ENCODE results near the gene FTO.

- TF ChIP-seq CTCF (CRISPR knock-in tag; IDR thresholded peaks at IDR 0.05) (no peak), NR2F1 (CRISPR knock-in tag; IDR thresholded peaks at IDR 0.05) (no peak), FIP1L1 (IDR thresholded peaks at IDR 0.05; ENCODE audit: borderline replicate concordance, insufficient read depth, low read depth, low read length) (no peak), DR1 (CRISPR knock-in tag; IDR thresholded peaks at IDR 0.05) (no peak), DZIP1 (CRISPR knock-in tag; IDR thresholded peaks at IDR 0.05) (no peak), SMC3 (IDR thresholded peaks at IDR 0.05; ENCODE audit: low read length) (no peak), CREB1 (IDR thresholded peaks at IDR 0.05) (no peak), CREB1 (CRISPR knock-in tag; IDR thresholded peaks at IDR 0.05) (no peak), ZNF12 (CRISPR knock-in tag; IDR thresholded peaks at IDR 0.05) (no peak), RAD21 (CRISPR knock-in tag; IDR thresholded peaks at IDR 0.05) (no peak), POLR2A (IDR thresholded peaks at IDR 0.05; ENCODE audit: insufficient read depth in 1 of 2, low read depth in 2 of 2, low read length in 2 of 2) (no peak)
Measured at GRCh38 chr16:53922067-53922806, 218.3 kb downstream of the FTO start.
